Urothelium cell line (cell line): ENCODE data around the gene NHP2.
A peak's percentile ranks its signal among the peaks of the same experiment; 100 is the strongest.

ENCODE experiments used
- DNase-seq: peaks from one replicate; pipeline ENCODE4 v3.0.0; 2011; ENCODE audit warnings: low spot score, mixed read lengths
- FAIRE-seq: peaks from 2 replicates; lab custom pipeline; 2011; peaks lifted over from hg19 to GRCh38; lab: Jason Lieb, UNC

Gene NHP2

DNA sequence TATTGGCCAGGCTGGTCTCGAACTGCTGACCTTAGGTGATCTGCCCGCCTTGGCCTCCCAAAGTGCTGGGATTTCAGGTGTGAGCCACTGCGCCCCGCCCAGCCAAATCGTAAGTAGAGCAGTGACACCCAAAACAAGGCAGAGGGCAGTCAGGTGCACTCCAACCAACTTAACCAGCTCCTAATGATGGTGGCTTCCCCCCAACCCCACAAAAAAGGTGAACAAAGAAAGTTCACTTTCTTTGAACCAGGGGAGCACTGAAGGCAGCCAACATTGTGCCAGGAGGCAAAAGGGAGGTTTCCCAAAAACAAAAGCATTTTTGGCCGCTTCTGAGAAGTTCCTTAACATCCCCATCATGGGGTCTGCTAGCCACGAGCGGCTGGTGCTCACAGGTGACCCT is 23.9 kb upstream of the NHP2 start:
- DNase-seq (no peak), FAIRE-seq (no peak)

DNA sequence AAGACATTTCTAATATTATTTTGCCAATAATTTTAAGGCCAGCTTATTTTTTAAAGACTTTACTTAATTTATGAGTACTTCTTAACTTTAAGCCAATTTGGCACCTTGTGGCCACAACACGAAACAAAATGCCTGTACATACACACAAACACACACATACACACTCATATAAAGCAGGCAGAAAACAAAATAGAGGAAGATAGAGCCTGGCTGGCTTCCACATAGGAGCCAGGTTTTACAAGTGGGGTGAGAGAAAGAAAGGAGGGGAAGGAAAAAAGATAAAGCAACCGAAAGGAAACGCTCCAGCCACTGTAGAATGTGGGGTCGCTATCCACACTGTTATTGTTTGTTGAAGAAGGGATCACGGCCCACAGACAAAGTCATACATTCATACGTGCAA is 23.1 kb upstream of the NHP2 start:
- FAIRE-seq: no peak
- DNase-seq: no peak

DNA sequence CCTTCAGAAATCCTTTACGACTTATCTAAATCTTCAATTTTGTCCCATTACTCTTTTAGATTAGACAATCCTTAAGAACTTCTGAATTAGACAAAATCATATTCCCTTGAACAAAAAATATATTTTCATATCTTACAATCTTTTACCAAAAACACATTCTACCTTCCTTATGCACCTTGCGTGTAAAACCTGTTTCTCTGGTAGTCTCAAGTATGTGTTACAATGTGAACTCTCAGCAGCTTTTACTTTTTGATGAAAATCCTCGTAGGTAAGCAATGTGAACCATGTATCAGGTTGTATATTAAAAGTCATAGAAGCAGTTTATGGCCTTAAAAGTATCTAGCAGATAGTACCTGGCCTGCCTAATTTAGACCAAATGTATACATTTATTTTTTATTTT is 20.8 kb upstream of the NHP2 start:
- DNase-seq: no peak
- FAIRE-seq: no peak

DNA sequence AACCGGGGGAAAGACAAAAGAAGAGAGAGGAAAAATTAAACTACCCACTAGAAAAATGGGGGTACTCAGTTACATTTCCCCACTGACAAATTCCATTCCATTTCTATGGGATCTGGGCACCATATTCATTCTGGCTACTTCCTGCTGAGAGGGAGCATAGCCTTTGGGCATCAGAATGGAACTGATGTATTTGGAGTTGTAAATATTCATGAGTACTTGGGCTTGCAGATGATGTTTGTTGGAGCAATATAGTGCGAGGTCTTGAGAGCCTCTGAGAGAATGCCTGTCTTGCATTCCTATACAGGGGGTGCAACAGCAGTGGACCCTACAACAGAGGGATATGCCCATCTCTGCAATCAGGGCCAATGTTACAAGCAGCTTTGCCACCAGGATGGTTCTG is 16.8 kb upstream of the NHP2 start:
- no peak for FAIRE-seq

DNA sequence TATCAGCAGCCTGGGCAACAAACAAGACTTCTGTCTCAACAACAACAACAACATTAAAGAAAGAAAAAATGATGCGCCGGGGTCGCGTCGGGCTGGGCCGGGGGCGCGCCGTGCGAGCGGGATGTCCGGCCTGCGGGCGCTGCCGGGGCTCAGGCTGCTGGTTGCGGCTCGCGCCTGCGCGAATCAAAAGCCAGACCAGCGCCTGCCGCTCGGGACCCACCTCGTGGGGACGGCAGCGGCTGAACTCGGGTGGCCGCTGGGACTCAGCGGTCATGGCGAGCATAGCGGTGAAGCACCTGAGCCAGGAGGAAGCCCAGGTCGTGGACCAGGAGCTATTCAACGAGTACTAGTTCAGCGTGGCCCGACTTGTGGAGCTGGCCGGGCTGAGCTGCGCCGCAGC is 11.9 kb upstream of the NHP2 start:
- FAIRE-seq (no peak), DNase-seq (no peak)

More for the DNA sequence above, 16.8 kb upstream of the NHP2 start:
- no peak for DNase-seq

DNA sequence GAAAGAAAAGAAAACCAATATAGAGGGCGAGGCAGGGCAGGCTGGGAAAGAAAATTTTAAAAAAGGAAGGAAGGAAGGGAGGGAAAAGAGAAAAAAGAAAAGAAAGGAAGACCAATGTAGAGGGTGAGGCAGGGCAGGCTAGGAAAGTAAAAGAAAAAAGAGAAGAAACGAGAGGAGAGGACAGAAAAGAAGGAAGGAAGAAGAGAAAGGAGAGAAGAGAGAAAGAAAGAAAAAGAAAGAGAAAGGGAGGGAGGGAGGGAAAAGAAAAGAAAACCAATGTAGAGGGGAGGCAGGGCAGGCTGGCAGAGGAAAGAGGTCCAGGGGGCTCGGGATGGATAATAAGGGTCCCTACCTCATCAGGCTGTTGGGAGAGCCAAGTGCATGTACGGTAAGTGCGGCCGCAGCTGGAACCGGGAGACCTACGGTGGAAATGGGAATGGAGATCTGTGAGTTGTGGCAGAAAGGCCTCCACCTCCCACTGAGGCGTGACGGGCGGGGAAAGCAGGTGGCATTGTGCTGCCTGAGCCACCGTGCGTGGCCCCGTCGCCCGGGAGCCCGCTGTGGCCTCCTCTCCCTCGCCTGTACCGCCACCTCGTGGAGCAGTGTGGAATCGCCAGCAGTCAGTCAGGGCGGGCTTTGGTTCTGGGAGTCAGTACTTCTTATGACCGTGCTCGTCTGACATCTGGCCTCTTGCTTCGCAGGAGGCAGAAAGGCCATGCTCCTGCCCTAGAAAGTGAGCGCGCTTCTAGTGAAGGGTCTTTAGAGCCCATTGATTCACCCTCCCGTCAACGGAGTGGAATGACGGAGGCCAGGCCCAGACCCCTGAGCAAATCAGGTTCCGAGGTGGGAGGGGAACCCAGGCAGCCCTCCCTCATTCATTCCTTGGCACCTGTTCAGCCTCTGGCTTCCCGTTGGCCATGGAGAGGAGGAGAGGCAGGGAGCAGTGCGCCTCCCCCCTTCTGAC is 10.4 kb upstream of the NHP2 start:
- FAIRE-seq: peak; percentile 42
- peak; percentile 87 for DNase-seq

DNA sequence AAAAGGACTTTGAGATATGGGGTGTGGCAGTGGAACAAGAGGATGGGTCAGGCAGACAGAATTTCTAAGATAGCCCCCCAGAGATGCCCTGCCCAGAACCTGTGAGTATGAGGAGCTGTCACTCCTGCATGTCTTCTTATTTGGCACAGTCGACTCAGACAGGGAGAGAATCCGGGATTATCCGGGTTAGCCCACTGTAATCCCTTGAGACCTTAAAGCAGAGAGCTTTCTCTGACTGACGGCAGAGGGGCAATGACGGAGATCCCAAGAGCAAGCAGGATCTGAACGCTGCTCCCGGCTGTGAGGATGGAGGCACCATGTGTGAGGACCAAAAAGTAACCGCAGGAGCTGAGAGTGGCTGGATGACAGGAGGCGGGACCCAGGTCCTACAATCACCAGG is 8.8 kb upstream of the NHP2 start:
- DNase-seq (no peak), FAIRE-seq (no peak)

DNA sequence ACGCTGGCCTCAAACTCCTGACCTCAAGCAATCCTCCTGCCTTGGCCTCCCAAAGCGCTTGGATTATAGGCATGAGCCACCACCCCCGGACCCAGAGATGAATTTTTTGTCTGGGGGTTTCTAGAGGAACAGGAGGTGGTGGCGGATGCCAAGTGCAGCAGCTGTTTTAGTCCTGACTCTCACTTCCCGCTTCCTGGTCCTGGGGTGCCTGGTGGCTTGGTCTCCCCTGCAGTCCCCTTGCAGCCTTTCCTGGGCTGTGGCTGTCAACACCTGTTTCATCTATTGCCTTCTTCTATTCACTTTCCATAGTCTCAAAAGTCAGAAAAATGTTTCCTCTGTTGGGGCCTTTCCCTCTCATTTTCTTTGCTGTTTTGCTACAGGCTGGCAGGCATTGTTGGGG is 6.5 kb upstream of the NHP2 start:
- FAIRE-seq: no peak
- no peak for DNase-seq

DNA sequence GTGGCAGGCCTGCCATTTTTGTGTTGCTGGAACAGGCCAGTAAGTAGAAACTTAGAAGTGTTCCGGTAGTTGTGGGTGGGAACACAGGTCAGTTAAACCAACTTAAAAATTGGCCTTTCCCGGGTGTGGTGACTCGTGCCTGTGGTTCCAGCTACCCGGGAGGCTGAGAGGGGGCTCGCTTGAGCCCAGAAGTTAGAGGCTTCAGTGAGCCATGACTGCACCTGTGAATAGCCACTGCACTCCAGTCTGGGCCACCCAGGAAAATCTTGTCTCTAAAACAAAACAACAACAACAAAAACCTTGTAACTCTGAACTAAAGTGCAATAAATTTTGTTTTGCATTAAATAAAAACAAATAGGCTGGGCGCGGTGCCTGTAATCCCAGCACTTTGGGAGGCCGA is 1.4 kb upstream of the NHP2 start:
- no peak for FAIRE-seq
- no peak for DNase-seq

DNA sequence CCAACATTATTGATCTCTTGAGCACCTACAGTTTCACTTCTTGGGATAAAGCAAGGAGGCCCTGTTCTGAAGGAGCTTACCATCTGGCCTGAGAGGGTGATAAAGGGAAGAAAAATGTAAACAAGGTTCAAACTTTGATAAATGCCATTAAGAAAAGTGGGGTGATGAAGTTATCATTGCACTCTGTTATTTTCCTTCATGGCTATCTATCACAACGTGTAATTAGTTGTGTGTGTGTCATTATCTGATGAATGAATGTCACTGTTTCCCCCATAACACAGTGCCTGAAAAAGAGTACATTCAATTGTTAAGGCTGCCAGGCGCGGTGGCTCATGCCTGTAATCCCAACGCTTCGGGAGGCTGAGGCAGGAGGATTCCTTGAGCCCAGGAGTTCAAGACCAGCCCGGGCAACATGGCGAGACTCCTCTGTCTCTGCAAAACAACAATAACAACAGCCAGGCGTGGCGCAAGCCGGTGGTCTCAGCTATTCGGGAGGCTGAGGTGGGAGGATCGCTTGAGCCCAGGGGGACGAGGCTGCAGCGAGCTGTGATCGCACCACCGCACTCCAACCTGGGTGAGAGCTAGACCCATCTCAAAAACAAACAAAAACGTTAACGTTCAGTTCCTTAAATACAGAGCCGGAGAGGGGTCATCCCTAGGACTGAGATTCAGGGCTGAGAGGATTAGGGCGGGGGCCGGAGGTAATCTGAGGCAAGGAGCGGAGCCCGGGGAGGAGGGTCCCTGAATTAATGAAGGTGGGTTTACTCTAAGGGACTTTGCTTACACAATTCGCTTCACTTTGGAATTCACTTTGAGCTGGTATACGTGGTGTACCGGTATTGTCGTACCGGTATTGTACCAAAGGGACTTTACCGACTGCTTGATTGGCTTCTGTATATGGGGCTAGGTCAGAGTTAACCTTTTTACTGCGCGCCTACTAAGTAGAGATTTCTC is 917 bp downstream of the NHP2 start:
- DNase-seq (no peak), FAIRE-seq (no peak)

DNA sequence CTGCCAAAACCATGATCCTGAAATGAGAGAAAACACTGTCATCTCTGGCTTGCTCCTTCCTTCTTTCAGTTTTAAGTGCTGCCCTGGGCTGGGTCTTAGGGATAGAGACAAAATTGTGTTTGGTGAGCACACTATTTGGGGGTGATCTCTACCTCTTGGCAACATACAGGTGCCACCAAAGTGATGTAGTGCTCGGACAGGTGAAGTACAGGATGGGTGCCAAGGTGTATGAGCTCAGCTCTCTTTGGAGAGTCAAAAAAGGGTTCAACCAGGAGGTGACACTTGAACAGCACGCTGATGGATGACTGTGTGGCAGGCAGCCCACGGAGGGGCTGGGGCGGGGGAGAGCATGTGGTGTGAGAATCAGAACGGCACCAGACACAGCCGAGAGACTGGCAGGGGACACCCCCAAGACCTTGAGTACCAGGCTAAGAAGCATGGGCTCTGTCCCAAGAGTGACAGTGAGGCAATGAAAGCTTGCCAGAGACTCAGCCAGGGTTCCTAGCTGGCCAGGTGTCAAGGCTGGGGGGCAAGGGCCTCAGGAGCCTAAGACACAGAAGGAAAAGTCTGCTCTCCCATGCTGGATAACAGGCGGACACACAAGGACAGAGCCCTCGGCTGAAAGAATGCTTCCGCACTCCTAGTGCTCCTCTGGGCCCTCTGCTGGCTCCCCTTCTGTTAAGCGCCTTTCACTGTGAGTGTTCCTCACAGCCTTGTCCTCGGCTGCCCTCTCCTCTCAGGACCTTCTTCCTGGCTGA is 2.5 kb downstream of the NHP2 start:
- DNase-seq: no peak
- FAIRE-seq: no peak

DNA sequence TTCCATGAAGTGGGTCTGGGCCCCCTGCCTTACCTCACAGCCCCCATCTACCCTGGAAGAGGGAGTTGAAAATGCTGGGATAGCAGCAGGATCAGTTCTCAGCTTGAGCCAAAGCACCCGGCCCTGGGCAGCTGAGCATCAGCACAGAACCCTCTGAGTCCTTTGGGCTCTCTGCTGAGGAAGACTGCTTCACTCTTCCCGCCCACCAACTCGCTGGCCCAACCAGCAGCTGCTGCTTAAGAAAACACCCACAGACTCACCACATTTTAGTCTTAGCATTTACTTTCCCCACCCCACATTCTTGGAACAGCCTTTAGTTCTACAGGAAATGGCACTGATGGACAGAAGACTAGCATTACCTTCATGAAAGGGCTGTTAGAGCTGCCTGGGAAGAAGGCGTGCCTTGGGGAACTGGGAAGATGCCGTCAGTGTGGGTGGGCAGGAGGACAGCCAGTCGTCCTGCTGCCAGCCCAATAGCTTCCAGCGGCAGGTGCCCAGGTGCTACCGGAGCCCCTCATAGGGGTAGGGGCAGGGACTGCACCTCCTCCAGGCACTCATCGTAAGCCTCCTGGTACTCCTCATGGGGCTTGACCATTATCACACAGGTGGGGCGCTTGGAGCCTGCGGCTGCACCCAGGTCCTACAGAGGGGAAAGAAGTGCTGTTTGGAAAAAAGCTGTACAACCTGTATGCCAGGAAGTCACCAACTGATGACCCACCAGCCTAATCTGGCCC is 4.3 kb downstream of the NHP2 start:
- FAIRE-seq: no peak
- no peak for DNase-seq

DNA sequence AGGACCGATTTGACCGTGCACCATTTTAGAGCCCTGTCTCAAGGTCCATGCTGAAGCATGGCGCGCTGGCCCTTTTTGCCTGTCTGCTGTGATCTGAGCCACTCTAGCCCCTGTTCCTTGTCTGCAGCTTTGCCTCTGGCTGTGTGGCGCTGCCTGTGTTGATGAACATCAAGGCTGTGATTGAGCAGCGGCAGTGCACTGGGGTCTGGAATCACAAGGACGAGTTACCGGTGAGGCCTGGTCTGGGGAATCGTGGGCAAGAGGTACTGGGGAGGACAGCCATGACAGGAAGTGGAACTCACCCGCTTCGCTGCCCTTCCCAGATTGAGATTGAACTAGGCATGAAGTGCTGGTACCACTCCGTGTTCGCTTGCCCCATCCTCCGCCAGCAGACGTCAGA is 6.3 kb downstream of the NHP2 start:
- FAIRE-seq: no peak
- DNase-seq: no peak

DNA sequence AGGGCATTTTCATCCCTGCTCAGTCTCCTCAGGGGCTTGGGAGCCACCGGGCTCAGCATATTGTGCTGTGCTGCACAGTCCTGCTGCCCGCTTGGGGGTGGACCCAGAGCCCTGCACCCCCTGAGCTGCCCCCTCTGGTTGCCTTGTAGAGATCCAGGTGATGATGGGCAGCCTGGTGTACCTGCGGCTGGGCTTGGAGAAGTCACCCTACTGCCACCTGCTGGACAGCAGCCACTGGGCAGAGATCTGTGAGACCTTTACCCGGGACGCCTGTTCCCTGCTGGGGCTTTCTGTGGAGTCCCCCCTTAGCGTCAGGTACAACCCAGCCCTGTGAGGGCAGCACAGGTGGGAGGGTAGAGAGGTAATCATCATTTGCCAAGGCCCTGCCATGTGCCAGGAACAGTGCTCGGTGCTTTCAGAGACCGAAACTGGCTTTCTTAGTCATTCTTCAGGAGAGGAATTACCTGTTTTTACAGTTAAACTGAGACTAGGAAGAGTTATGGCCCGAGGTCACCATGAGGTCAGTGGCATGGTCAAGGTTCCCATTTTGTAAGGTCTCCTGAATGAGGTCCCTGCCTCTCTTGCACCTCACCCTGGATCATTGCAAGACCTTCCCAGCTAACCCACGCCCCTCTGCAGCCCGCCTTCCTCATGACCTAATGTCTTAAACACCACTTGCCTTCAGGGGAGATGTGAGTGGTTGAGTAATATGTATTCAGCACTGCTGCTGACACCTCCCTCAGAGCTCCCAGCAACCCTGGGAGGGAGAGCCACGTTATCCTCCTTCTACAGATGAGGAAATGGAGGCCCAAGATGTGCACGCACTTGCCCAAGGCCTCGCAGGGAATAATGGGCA is 7.5 kb downstream of the NHP2 start:
- FAIRE-seq (no peak), DNase-seq (peak; percentile 69)

DNA sequence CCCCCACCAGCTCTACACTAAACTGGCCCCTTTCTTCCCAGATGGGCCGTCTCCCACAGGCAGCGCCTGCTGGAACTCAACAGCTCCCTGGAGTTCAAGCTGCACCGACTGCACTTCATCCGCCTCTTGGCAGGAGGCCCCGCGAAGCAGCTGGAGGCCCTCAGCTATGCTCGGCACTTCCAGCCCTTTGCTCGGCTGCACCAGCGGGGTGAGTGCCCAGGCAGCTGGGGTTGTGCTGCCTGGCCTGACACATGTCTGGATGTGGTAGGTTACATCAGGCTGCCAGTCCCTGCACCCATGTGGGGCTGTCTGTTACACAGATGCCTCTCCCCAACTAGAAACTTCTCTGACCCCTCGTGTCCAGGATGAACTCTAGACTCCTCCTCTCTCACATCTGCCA is 9.8 kb downstream of the NHP2 start:
- no peak for DNase-seq
- FAIRE-seq: no peak

DNA sequence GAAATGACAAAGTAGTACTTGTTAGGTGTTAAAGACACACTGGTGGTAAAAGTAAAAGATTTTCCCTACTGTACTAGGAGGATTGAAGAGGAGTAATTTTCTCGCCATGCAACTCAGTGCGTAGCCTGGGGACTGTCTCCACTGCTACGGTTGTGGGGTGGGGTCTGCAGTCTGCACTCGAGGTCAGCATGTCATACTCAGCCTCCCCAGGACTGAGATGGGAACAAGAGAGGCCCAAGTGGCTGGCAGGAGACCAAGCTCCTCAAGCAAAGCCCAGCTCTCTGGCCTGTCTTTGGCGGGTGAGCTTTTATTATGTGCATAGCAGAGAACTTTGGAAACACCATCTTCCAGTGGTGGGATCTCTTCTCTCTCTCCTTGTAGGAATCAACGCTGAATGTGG is 10.4 kb downstream of the NHP2 start:
- DNase-seq (no peak), FAIRE-seq (no peak)

DNA sequence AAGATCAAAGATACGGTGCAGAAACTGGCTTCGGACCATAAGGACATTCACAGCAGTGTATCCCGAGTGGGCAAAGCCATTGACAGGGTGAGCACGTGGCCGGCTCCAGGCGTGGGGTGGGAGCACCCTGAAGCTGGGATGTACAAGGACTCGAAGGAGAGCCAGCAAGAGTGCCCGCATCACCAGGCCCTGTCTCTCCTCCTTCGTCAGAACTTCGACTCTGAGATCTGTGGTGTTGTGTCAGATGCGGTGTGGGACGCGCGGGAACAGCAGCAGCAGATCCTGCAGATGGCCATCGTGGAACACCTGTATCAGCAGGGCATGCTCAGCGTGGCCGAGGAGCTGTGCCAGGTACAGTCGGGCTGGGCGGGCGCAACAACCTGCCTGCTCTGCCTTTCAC is 11.0 kb downstream of the NHP2 start:
- FAIRE-seq: no peak
- DNase-seq: no peak

DNA sequence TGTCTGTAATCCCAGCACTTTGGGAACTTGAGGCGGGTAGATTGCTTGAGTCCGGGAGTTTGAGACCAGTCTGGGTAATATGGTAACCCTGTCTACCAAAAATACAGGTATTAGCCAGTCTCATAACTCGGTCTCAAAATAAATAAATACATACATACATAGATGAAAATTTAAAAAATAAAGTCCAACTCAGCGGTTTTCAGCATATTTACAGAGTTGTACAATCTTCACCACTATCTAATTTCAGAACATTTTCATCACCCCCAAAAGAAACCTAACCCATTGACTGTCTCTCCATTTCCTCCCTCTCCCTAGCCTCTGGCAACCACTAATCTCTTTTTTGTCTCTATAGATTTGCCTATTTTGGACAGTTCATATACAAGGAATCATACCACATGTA is 12.1 kb downstream of the NHP2 start:
- DNase-seq: no peak
- no peak for FAIRE-seq

DNA sequence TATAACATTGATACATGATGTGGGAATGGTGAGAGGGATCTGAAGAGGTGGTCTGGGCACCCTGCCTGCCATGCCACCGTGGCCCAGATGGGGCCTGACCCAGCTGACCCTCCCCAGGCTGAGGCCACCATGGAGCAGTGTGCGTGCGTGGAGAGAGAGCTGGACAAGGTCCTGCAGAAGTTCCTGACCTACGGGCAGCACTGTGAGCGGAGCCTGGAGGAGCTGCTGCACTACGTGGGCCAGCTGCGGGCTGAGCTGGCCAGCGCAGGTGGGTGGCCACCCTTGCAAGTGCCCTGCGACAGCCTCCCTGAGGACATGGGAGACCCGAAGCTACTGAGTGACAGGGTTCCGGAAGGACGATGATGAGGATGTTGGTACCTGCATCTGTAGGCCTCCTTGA is 15.7 kb downstream of the NHP2 start:
- FAIRE-seq (no peak), DNase-seq (no peak)
